Suprapubic skin (tissue), 4 donors: ENCODE results near the gene CLASP2. TPM values are rescaled to one million over a fixed set of nuclear protein-coding genes. Genes with fewer than 3 reads are reported as not detected.

Experiments
- DNase-seq, 2 donors: peaks; one replicate each; pipeline ENCODE4 v3.0.0-alpha.2; 2019; ENCODE audit warnings: low spot score in 2 of 2
- H3K27ac ChIP-seq: fragments of 200-600 bp; sonication (generic); one replicate; pipeline ENCODE4 v1.5.1; 2019
- H3K27me3 ChIP-seq: fragments of 200-600 bp; sonication (generic); one replicate; pipeline ENCODE4 v1.5.1; 2019
- H3K36me3 ChIP-seq: fragments of 200-600 bp; sonication (generic); one replicate; pipeline ENCODE4 v1.5.1; 2019
- H3K4me1 ChIP-seq: fragments of 200-600 bp; sonication (generic); one replicate; pipeline ENCODE4 v1.5.1; 2019
- H3K4me3 ChIP-seq: fragments of 200-600 bp; sonication (generic); one replicate; pipeline ENCODE4 v1.5.1; 2019; ENCODE audit warnings: mild to moderate bottlenecking
- H3K9me3 ChIP-seq: fragments of 200-600 bp; sonication (generic); one replicate; pipeline ENCODE4 v1.5.1; 2019
- CTCF ChIP-seq, 2 donors: fragments of 200-600 bp in 1 of 2; fragments of 450-650 bp in 1 of 2; sonication (generic) in 1 of 2; IDR thresholded peaks; one replicate each; pipeline ENCODE4 v1.5.1; 2016 to 2019; ENCODE audit warnings: antibody characterized with exemption in 2 of 2, mild to moderate bottlenecking in 1 of 2, moderate library complexity in 1 of 2
- EP300 ChIP-seq: sonication (generic); formaldehyde crosslinking; IDR thresholded peaks from one replicate; pipeline ENCODE4 v1.6.1; 2017; ENCODE audit warnings: antibody characterized with exemption
- POLR2A ChIP-seq, 2 donors: fragments of 450-650 bp; IDR thresholded peaks; one replicate each; pipeline ENCODE4 v1.6.1; 2017; ENCODE audit warnings: antibody characterized with exemption in 2 of 2, mild to moderate bottlenecking in 2 of 2, moderate library complexity in 2 of 2
- POLR2AphosphoS5 ChIP-seq, 3 donors: sonication (generic); formaldehyde crosslinking; IDR thresholded peaks; one replicate each; pipeline ENCODE4 v1.6.1; 2017; ENCODE audit warnings: antibody characterized with exemption in 3 of 3
- WGBS: methylation state at CpG from one replicate; pipeline ENCODE4 v1.1.5; 2018; 5-methylcytosine and 5-hydroxymethylcytosine counted together
- total RNA-seq, 4 donors: library from RNA; depleted of rRNA; stranded (reverse); fragments of >200 nt; gene quantifications; one replicate each; pipeline ENCODE4 v1.1.0, GENCODE V29; 2016

CLASP2 gene
- total RNA-seq, 4 donors from 2014 or later, result 44.8 to 140 (median 59.7) TPM

GRCh38 chr3:33488246-33488645 lies 229.8 kb downstream of the CLASP2 start:
- WGBS, result 91% methylated on average over 2 of the region's 2 CpGs
- DNase-seq, result no peak
- no peaks in the 10 kb centered on the region for H3K4me1 ChIP-seq
- no peaks in the 10 kb centered on the region for H3K9me3 ChIP-seq
- no peak overlapping the region for H3K4me3 ChIP-seq
- H3K36me3 ChIP-seq, result no peaks in the 10 kb centered on the region
- TF ChIP-seq EP300 (no peak), CTCF (IDR thresholded peaks at IDR 0.05) (no peak), POLR2A (IDR thresholded peaks at IDR 0.05) (no peak), POLR2AphosphoS5 (IDR thresholded peaks at IDR 0.05) (no peak)
- no peaks in the 10 kb centered on the region for H3K27me3 ChIP-seq
- H3K27ac ChIP-seq, result no peak overlapping the region

- Histone ChIP-seq H3K36me3 (no peaks in the 10 kb centered on the region), H3K4me1 (peaks cover 4% of the 10 kb centered on the region), H3K27ac (no peak overlapping the region), H3K4me3 (no peak overlapping the region), H3K9me3 (no peaks in the 10 kb centered on the region), H3K27me3 (no peaks in the 10 kb centered on the region)
- DNase-seq, result no peak
- TF ChIP-seq CTCF (IDR thresholded peaks at IDR 0.05), result no peak
- TF ChIP-seq POLR2A (IDR thresholded peaks at IDR 0.05), result no peak
- no peak for TF ChIP-seq EP300
- no peak for TF ChIP-seq POLR2AphosphoS5 (IDR thresholded peaks at IDR 0.05)
- 41% methylated on average over 1 of the region's 1 CpG for WGBS
Measured at GRCh38 chr3:33482111-33482521, 235.9 kb downstream of the CLASP2 start.

- H3K4me3 ChIP-seq, result no peak overlapping the region
- no peaks in the 10 kb centered on the region for H3K9me3 ChIP-seq
- H3K36me3 ChIP-seq, result no peaks in the 10 kb centered on the region
- DNase-seq, result no peak
- H3K4me1 ChIP-seq, result no peaks in the 10 kb centered on the region
- 81% methylated on average over 2 of the region's 2 CpGs for WGBS
- no peaks in the 10 kb centered on the region for H3K27me3 ChIP-seq
- H3K27ac ChIP-seq, result no peak overlapping the region
- TF ChIP-seq CTCF (IDR thresholded peaks at IDR 0.05), result no peak
- TF ChIP-seq EP300, result no peak
- TF ChIP-seq POLR2A (IDR thresholded peaks at IDR 0.05), result no peak
- no peak for TF ChIP-seq POLR2AphosphoS5 (IDR thresholded peaks at IDR 0.05)
Measured at GRCh38 chr3:33474896-33475295, 243.2 kb downstream of the CLASP2 start.

GRCh38 chr3:33473813-33474212 lies 244.2 kb downstream of the CLASP2 start:
- H3K36me3 ChIP-seq, result no peaks in the 10 kb centered on the region
- TF ChIP-seq POLR2AphosphoS5 (IDR thresholded peaks at IDR 0.05), result no peak
- TF ChIP-seq EP300, result no peak
- no peak for TF ChIP-seq POLR2A (IDR thresholded peaks at IDR 0.05)
- no peak for TF ChIP-seq CTCF (IDR thresholded peaks at IDR 0.05)
- H3K27ac ChIP-seq, result no peak overlapping the region
- H3K4me3 ChIP-seq, result no peak overlapping the region
- H3K4me1 ChIP-seq, result no peaks in the 10 kb centered on the region
- 95% methylated on average over 2 of the region's 2 CpGs for WGBS
- H3K27me3 ChIP-seq, result no peaks in the 10 kb centered on the region
- no peak for DNase-seq
- no peaks in the 10 kb centered on the region for H3K9me3 ChIP-seq

GRCh38 chr3:33467786-33468185 lies 250.3 kb downstream of the CLASP2 start:
- H3K4me1 ChIP-seq, result no peaks in the 10 kb centered on the region
- no peaks in the 10 kb centered on the region for H3K36me3 ChIP-seq
- no peaks in the 10 kb centered on the region for H3K9me3 ChIP-seq
- H3K27ac ChIP-seq, result no peak overlapping the region
- DNase-seq, result no peak
- H3K4me3 ChIP-seq, result no peak overlapping the region
- no peak for TF ChIP-seq CTCF (IDR thresholded peaks at IDR 0.05)
- 82% methylated on average over 3 of the region's 3 CpGs for WGBS
- H3K27me3 ChIP-seq, result no peaks in the 10 kb centered on the region
